HS-5 (cell line): Measurements from ENCODE around the gene GRID2.

ENCODE experiments used
- DNase-seq: peaks from one replicate; pipeline ENCODE4 v3.0.0-alpha.2; 2012; ENCODE audit warnings: low read depth

The GRID2 gene

GRCh38 chr4:93684571-93684970, 1380.8 kb downstream of the GRID2 start:
- DNase-seq: no peak

- DNase-seq: no peak
These were observed 1383.5 kb downstream of the GRID2 start for GRCh38 chr4:93687304-93687703.

- no peak for DNase-seq
These were observed 1385.2 kb downstream of the GRID2 start for GRCh38 chr4:93688978-93689377.

- no peak for DNase-seq
These were observed 1389.4 kb downstream of the GRID2 start for GRCh38 chr4:93693141-93693540.

- no peak for DNase-seq
These were observed 1394.9 kb downstream of the GRID2 start for GRCh38 chr4:93698686-93699085.

- DNase-seq: no peak
These were observed 1396.8 kb downstream of the GRID2 start for GRCh38 chr4:93700571-93700970.

GRCh38 chr4:93710101-93710846, 1406.5 kb downstream of the GRID2 start:
- DNase-seq: no peak

- DNase-seq: no peak
These were observed 1407.2 kb downstream of the GRID2 start for GRCh38 chr4:93710847-93711430.

GRCh38 chr4:93718233-93718632, 1414.5 kb downstream of the GRID2 start:
- no peak for DNase-seq

- no peak for DNase-seq
These were observed 1415.8 kb downstream of the GRID2 start for GRCh38 chr4:93719552-93719951.

GRCh38 chr4:93722446-93722845, 1418.7 kb downstream of the GRID2 start:
- no peak for DNase-seq

GRCh38 chr4:93730251-93730650, 1426.5 kb downstream of the GRID2 start:
- DNase-seq: no peak

- no peak for DNase-seq
These were observed 1427.0 kb downstream of the GRID2 start for GRCh38 chr4:93730760-93731159.

GRCh38 chr4:93731456-93731855, 1427.7 kb downstream of the GRID2 start:
- DNase-seq: peak; percentile 4

GRCh38 chr4:93732509-93732908, 1428.7 kb downstream of the GRID2 start:
- DNase-seq: no peak

GRCh38 chr4:93740890-93741289, 1437.1 kb downstream of the GRID2 start:
- DNase-seq: no peak

GRCh38 chr4:93743022-93743421, 1439.3 kb downstream of the GRID2 start:
- DNase-seq: no peak

- no peak for DNase-seq
These were observed 1439.9 kb downstream of the GRID2 start for GRCh38 chr4:93743635-93744034.

- no peak for DNase-seq
These were observed 1441.2 kb downstream of the GRID2 start for GRCh38 chr4:93744961-93745360.

GRCh38 chr4:93746031-93746430, 1442.3 kb downstream of the GRID2 start:
- DNase-seq: no peak

GRCh38 chr4:93747220-93747619, 1443.5 kb downstream of the GRID2 start:
- DNase-seq: no peak

- no peak for DNase-seq
These were observed 1444.9 kb downstream of the GRID2 start for GRCh38 chr4:93748373-93749291.

GRCh38 chr4:93749292-93749761, 1445.6 kb downstream of the GRID2 start:
- DNase-seq: no peak
